GM12878 (cell line): Measurements from ENCODE around the gene ATN1. TPM values are rescaled to one million over a fixed set of nuclear protein-coding genes. Genes with fewer than 3 reads are reported as not detected.

Experiments
- CBX3 ChIP-seq: fragments of 200-600 bp; sonication (generic); IDR thresholded peaks from 2 replicates; pipeline ENCODE4 v1.6.1; 2016; ENCODE audit warnings: low read depth, borderline replicate concordance
- CTCF ChIP-seq, 3 experiments: IDR thresholded peaks in 2 of 3; conservative IDR thresholded peaks in 1 of 3; 2 replicates each; pipeline ENCODE4 v1.5.1; 2011; ENCODE audit warnings: low read depth in 3 of 3, low read length in 3 of 3, mild to moderate bottlenecking in 3 of 3, control low read depth in 2 of 3, moderate library complexity in 2 of 3, inconsistent platforms in 1 of 3, mixed read lengths in 1 of 3; ENCODE audit not compliant: control insufficient read depth in 2 of 3, insufficient read depth in 1 of 3; ENCODE audit errors: extremely low read depth in 1 of 3
- DPF2 ChIP-seq: fragments of 450-650 bp; IDR thresholded peaks from 2 replicates; pipeline ENCODE4 v1.6.1; 2017; ENCODE audit warnings: mild to moderate bottlenecking
- FOS ChIP-seq: IDR thresholded peaks from 3 replicates; pipeline ENCODE4 v1.6.1; 2011; ENCODE audit warnings: borderline replicate concordance; ENCODE audit not compliant: insufficient read length; ENCODE audit errors: extremely low read depth
- MTA2 ChIP-seq: fragments of 450-650 bp; IDR thresholded peaks from 2 replicates; pipeline ENCODE4 v1.6.1; 2016; ENCODE audit warnings: low read depth, mild to moderate bottlenecking, moderate library complexity
- MTA3 ChIP-seq: IDR thresholded peaks from 2 replicates; pipeline ENCODE4 v1.6.1; 2012; ENCODE audit warnings: low read length, inconsistent platforms, borderline replicate concordance
- NBN ChIP-seq: fragments of 450-650 bp; IDR thresholded peaks from 2 replicates; pipeline ENCODE4 v1.6.1; 2016
- PBX3 ChIP-seq: IDR thresholded peaks from 2 replicates; pipeline ENCODE4 v1.6.1; 2011; ENCODE audit warnings: mild to moderate bottlenecking, low read depth, low read length, moderate library complexity; ENCODE audit not compliant: insufficient replicate concordance
- POLR2AphosphoS5 ChIP-seq: IDR thresholded peaks from 2 replicates; pipeline ENCODE4 v1.6.1; 2011; ENCODE audit warnings: mild to moderate bottlenecking, low read length, inconsistent platforms
- RB1 ChIP-seq: fragments of 450-650 bp; formaldehyde crosslinking; IDR thresholded peaks from 2 replicates; pipeline ENCODE4 v1.6.1; 2017; ENCODE audit warnings: mild to moderate bottlenecking, borderline replicate concordance
- RELA ChIP-seq: fragments of 450-650 bp; IDR thresholded peaks from 2 replicates; pipeline ENCODE4 v1.8.0; 2014; ENCODE audit warnings: borderline replicate concordance; ENCODE audit not compliant: partially characterized antibody
- RELB ChIP-seq: fragments of 450-650 bp; IDR thresholded peaks from 2 replicates; pipeline ENCODE4 v1.6.1; 2017; ENCODE audit warnings: low read depth, mild to moderate bottlenecking, moderate library complexity
- RFX5 ChIP-seq: IDR thresholded peaks from 2 replicates; pipeline ENCODE4 v1.6.1; 2011; ENCODE audit warnings: low read depth, low read length, improper control_type of control experiment
- STAT3 ChIP-seq: IDR thresholded peaks from 2 replicates; pipeline ENCODE4 v1.6.1; 2011; ENCODE audit warnings: low read depth, low read length, improper control_type of control experiment
- WRNIP1 ChIP-seq: IDR thresholded peaks from 2 replicates; pipeline ENCODE4 v1.6.1; 2011; ENCODE audit warnings: low read depth, low read length, improper control_type of control experiment, borderline replicate concordance
- ZBTB40 ChIP-seq: fragments of 450-650 bp; IDR thresholded peaks from 2 replicates; pipeline ENCODE4 v1.6.1; 2016; ENCODE audit warnings: mild to moderate bottlenecking, moderate library complexity, borderline replicate concordance
- ZNF687 ChIP-seq: fragments of 450-650 bp; IDR thresholded peaks from 2 replicates; pipeline ENCODE4 v1.6.1; 2017; ENCODE audit warnings: mild to moderate bottlenecking, moderate library complexity
- polyA plus RNA-seq, 11 experiments: library from polyadenylated mRNA; depleted of rRNA in 4 of 11; unstranded in 6 of 11; stranded (reverse) in 5 of 11; fragments of >200 nt; fragmentation: Nextera tagmentation in 4 of 11; fragmentation: Illumina TruSeq in 1 of 11; extraction: Ambion mirVana in 4 of 11; extraction: Trizol in 1 of 11; gene quantifications; 1 replicate in 1 of 11; 2 replicates in 10 of 11; pipeline versions ENCODE4 v1.2.1 to v1.2.3, GENCODE V29; 2011 to 2016; ENCODE audit warnings: inconsistent platforms in 2 of 11, missing spikeins in 2 of 11, low read depth in 1 of 11
- total RNA-seq, 4 experiments: library from RNA; depleted of rRNA in 3 of 4; stranded (reverse); fragments of >200 nt in 3 of 4; fragmentation: Illumina TruSeq in 1 of 4; extraction: Trizol in 1 of 4; gene quantifications; 2 replicates each; pipeline versions ENCODE4 v1.2.1 to v1.2.3, GENCODE V29; 2013 to 2021

The ATN1 gene
- total and polyA plus RNA-seq, 10 of the 15 experiments (the other 5 are each of a cell fraction or from before 2014, with no cell fraction given) = 0.08 to 44.5 (median 5.0) TPM

GRCh38 chr12:6961695-6962284 lies 34.0 kb downstream of the ATN1 start (continued):
- TF ChIP-seq PBX3 = no peak
- TF ChIP-seq ZBTB40 = no peak; the same call in 1 of the 2 replicates
- no peak for TF ChIP-seq STAT3
- TF ChIP-seq WRNIP1 = no peak
- 0 out of 2 replicates have a peak, but pooled peaks have one; percentile 44 for TF ChIP-seq NBN
- TF ChIP-seq RELA = no peak
- no peak for TF ChIP-seq FOS
- TF ChIP-seq POLR2AphosphoS5 = peak; percentile 28
- TF ChIP-seq RELB = no peak
- 0 out of 2 replicates have a peak, but pooled peaks have one; percentile 46 for TF ChIP-seq RB1
- TF ChIP-seq MTA3 = no peak
- TF ChIP-seq DPF2 = 0 out of 2 replicates have a peak, but pooled peaks have one; percentile 8
- no peak; the same call in 1 of the 2 replicates for TF ChIP-seq ZNF687
- no peak for TF ChIP-seq CBX3
- TF ChIP-seq CTCF (IDR thresholded peaks at IDR 0.05 in 2 of 3, conservative IDR thresholded peaks at IDR 0.05 in 1 of 3; ENCODE audit: control insufficient read depth in 2 of 3, extremely low read depth in 1 of 3, insufficient read depth in 1 of 3, low read depth in 3 of 3, low read length in 3 of 3) = peak; percentile 47 to 59 (median 48)
- no peak for TF ChIP-seq MTA2
- no peak for TF ChIP-seq RFX5
